ENCODE data around the gene PRAMEF17.
A peak's percentile ranks its signal among the peaks of the same experiment; 100 is the strongest.
"Not testable (repeated sequence)": the region's sequence is repeated elsewhere in the genome, so short reads cannot be mapped to it uniquely, and the experiment has no call there.

GRCh38 chr1:13356774-13357173, 32.7 kb upstream of the PRAMEF17 start:
- peak; percentile 23 for TF ChIP-seq CTCF (IDR thresholded peaks at IDR 0.05; ENCODE audit: insufficient read depth, low read depth, low read length)
- TF ChIP-seq EZH2 (IDR thresholded peaks at IDR 0.05; ENCODE audit: insufficient read depth, low read length): not testable (repeated sequence)

All from astrocyte (in vitro differentiated cells and primary cell).